Activated T-cell treated with anti-CD3 and anti-CD28 coated beads for 48 hours (primary cell): ENCODE data around the gene PRKAG2.
A peak's percentile ranks its signal among the peaks of the same experiment; 100 is the strongest.

Source experiments
- DNase-seq: peaks from one replicate; pipeline ENCODE4 v3.0.0-alpha.2; 2020; ENCODE audit warnings: low read depth

Gene PRKAG2

DNA sequence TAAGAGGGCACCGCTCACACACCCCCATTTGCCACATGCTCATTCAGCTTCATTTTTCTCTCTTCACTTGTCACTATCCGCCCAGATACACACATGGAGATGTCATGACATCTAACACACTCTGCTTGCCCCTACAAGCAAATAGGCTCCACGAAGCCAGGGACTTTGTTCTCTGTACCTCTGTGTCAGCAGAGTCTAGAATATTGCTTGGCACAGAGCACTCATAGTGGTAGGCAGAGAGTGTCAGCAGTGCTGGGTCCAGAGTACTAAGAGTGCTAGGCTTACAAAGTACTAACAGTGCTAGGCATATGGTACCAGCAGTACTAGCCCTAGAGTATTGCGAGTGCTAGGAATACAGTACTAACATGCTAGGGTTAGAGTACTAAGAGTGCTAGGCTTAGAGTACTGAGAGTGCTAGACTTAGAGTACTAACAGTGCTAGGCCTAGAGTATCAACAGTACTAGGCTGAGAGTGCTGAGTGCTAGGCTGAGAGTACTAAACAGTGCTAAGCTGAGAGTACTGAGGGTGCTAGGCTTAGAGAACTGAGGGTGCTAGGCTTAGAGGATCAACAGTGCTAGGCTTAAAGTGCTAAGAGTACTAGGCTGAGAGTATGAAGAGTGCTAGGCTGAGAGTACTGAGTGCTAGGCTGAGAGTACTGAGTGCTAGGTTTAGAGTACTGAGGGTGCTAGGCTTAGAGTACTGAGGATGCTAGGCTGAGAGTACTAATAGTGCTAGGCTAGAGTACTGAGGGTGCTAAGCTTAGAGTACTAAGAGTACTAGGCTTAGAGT, 166.1 kb downstream of the PRKAG2 start:
- DNase-seq, result no peak

DNA sequence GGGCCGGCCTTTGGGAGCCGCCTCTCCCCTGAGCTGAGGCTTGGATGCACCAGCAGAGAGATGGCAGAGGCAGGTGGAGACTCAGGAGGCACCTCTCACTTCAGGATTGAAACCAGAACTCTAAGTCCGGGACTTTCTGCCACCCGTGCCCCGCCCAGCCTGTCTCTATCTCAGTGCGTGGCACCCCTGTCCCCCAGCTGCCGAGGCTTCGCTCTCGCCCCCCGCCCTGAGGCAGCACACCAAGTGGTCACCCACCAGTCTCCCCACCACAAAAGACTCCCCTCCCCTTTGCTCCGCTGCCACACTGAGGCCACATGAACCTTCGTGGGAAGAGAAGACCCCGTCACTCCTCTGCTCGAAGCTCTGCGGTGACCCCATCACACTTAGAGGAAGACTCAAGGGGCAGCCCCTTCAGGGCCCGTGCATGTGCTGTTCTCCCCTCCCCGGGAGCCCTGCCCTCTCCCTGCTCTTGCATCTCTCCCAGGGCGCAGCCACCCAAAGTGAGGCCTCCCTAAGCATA, 166.7 kb downstream of the PRKAG2 start:
- DNase-seq, result no peak

DNA sequence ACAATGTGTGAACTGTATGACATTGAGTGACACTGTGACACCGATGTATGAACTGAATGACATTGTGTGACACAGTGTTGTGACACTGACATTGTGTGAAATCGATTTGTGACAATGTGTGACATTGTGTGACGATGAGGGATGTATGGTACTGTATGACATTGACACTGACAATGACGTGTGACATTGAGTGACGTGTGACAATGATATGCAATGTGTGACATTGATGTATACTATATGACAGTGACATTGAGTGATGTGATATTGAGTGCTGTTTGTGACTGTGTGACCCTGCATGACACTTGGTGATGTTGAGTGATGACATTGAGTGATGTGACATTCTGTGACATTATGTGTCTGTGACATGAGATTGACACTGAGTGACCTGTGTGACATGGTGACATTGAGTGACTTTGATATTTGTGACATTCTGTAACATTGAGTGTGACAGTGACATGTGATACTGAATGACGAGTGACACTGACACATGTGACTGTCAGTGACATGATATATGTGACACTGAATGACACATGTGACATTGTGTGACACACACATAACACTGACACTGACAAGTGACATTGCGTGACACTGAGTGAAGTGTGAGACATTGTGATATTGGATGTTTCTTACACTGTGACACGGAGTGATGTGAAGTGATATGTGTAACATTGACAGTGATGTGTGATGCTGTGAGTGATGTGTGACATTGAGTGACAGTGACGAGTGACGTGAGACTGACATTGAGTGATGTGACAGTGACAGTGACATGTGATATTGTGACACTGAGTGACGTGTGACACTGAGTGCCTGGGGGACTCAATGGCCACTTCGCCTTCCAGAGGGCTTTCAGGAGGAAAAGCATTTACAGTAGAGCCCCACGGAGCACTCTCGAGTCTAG, 167.5 kb downstream of the PRKAG2 start:
- DNase-seq, result no peak

DNA sequence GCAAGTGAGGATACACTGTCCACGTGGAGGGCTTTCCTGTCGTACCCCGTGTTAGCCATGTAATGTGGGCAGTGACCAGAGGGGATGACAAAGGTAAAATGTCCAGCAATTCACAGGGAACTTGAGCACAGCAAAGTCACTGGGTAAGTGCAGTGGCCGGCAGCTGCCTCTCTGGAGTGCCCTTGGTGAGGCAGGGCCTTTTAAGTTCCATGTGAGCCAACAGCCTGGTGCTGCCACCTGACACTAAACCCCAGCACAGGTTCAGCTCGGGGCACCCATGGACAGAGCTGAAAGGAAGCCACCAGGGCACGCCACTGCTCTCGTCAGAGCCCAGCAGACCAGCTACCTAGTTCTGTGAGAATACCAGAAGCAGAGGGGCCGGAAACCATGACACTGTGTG, 168.3 kb downstream of the PRKAG2 start:
- DNase-seq, result no peak

DNA sequence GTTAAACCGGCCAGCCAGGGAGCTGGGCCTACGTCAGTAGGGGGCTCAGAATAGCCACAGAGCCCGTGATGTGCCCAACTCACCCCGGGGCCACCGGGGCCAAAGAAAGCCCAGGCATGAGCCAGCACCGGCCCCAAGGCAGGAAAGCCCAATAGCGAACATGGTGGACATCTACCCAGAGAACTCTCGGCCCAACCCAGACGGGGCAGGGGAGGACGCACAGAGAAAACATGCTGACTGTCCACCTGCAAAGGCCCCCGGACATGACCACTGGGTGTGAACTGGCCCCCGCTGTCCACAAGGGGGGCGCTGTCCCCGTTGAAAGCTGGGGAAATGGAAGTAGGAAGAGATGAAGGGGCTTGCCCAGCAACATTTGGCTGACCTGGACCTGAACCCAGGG, 169.2 kb downstream of the PRKAG2 start:
- no peak for DNase-seq

DNA sequence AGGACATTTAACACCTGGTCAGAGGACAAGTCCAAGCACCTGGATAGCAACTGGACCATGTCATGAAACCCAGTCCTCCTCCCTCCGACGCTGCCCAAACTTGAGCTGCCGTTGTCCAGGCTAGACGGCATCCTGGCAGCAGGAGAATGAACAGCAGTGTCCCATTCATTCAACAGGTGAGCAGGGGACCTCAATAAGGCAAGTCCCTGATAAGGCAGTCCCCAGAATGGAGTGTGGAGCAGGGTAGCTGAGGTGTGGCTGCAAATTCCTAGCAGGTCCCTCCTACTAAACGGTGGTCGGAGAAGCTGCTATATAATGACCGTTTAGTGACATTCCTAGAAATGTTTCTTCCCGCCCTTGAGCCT, 169.8 kb downstream of the PRKAG2 start:
- no peak for DNase-seq

DNA sequence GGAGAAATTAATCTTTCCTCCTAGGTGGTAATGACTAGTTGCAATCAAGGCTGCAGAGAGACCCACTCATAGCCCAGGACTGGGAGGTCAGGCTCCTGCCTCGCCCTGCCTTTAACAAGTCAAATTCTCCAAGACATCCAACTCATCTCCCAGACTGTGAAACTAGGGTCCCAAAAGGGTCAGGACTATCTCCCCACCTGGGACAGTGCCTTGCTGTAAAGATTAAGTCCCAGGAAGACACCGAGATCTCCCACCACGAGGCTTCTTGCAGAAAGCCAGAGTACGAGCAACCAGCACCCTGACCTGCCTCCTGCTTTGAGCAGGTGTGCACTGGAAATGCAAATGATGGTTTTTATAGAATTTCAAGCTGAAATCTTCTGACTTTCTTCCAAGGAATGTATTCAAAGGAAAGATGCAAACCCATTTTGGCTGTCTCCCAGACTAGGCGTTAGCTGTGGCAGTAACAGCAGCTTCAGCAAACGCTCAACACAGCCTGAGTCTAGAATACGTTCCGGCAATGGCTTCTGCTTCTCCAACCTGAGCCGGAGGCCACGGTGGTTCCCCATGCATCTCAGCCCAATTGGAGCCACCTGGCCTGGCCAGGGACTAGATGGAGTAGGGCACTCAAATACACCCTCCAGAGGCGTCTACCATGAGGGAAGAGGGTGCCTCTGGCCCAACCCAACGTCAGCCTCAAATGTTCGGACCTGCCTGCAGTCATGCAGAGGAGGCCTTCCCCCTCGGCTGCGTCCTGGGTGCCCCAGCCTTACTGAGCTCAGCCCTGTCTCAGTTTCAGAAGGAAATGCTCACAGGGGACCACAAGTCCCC, 170.4 kb downstream of the PRKAG2 start:
- no peak for DNase-seq

DNA sequence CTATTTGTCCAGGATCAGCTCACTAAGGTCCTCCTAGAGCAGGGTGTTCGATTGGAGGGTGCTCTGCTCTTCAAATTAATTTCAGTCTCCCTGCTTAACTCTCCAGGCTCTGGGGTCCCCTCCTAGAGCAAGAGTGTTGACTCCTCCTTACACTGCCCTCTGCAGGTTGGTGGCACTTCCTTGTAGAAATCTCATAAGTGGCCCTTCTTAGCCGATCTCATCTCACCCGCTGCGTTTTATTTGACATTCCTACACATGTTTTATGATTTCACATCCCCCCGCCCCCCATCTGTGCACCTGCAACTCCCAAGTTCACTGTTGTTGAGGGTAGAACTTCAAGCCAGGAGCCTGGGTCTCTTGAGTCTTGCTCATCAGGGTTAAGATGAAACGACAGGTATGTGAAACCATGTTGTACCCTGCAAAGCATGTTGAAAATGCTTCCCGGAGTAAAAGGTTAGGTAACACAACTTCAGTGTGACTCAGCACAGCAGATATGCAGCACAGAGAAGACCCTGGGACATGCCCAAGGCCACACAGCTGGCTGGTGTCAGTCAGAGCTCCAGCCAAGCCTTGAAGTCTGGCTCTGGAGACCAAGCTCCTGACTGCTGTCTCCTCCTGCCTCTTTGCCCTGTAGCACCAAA, 171.2 kb downstream of the PRKAG2 start:
- DNase-seq, result peak; percentile 7

DNA sequence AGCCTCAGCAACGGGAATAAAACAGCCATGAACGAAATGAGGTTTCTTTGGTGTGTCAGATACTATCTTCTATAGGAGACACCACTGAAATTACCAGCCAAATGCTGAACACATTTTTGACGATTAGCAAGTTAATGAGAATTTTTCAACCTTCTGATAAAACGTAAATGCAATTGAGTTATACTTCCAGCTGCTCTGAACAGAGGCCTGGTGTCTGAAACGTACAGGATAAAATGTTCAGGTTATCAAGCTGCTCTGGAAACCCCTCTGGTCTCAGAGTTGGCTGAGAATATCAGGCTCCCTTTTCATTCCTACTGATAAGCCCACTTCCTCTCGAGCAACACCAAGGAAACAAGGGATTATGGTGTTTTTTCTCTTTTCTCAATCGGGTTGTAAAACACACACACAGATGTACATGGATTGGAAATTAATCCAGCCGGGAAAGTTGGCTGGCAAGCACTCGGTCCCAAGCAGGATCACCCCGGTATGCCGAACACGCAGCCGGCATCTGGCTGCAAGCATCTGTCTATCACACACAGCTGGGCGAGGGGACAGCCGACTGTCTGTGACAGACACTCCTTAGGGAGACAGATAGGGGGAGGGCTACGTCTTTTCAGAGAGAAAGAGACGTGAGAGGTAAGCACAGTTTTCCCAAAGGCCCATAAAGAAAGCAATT, 171.8 kb downstream of the PRKAG2 start:
- no peak for DNase-seq

DNA sequence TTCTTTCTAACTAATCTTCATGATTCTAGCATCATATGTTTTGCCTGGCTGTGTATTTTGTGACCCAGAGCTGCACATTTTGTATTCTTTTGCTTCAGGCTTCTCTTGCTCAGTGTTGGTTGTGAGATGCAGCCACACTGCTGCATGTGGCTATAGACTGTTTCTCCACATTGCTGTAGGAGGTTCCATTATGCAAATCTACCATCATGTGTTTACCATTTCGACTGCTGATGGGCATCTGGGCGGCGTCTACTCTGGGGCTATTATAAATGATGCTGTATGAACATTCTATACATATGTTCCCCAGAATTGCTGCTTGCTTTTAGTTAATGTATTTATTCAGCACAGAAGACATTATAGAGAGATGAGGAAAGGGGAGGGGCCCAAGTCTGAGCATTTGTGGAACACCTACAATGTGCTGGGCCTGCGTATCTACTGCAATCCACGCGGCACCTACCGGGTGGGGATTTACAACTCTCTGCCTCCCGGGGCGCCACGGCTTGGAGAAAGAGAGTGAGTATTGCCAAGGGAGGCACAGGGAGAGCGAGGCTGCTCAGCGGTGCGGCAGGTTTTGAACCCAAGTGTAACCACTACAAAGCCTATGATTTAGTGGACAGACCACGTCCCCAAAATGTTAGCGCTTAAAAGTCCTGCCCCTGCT, 172.5 kb downstream of the PRKAG2 start:
- DNase-seq, result no peak

DNA sequence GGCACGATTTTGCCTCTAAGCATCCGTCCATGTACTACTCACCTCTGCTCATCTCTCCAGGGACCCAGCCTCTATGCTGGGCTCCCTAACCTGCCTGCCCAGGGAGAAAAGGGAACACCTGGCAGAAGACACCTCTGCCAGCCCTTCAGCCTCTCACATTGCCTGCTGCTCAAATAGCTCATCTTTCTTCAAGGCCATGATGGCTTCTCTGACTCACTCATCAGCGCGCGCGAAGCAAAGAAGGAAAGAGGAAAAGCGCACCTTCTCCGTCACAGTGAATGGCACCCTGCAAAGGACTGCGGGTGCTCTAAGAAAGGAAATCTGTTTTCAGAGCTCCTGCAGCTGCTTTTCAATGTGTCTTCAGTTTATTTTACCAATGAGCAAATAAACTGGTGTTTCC, 174.0 kb downstream of the PRKAG2 start:
- DNase-seq, result no peak

DNA sequence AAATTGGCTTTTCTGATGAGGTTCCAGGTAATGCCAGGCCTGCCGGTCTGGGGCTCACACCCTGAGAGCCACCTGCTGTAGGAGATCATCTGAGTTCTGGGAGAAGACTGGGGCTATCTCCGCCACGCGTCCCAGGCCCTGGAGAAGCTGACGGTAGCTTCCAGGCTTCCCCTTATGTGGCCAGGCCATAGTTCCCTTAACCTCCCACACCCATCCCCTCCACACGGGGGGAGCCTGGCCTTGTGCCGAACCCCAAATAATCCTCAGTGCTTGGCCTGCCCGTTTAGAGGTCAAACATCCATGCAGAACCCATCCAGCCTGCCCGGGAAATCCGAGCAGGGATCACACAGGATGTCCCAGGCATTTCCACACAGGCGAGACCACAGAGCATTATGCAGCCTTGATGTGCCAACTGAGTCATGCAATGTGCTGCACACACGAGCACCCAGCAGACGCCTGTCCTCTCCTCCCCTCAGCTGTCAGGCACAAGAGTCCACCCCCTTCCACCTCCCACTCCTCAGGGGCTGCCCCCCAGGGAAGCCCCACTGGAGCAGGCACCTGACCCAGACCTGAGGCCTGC, 176.2 kb downstream of the PRKAG2 start:
- no peak for DNase-seq

DNA sequence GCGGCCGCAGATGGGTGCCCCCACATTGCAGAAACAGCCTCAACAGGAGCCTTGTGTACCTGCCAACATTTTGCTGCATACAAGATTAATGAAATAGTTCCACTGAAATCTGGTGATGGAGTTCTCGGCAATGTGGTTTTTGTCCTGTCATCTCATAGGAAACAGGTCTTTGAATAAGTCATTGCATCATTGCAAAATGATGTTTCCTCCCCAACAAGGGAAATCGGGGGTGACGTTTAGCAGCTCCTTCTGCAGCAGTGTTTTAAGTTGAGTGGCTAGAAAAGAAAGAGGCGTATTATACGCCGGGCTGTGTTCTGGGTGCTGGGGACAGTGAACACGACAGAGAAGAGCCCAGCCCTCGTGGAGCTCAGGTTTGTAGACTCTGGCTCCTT, 177.0 kb downstream of the PRKAG2 start:
- DNase-seq, result no peak

DNA sequence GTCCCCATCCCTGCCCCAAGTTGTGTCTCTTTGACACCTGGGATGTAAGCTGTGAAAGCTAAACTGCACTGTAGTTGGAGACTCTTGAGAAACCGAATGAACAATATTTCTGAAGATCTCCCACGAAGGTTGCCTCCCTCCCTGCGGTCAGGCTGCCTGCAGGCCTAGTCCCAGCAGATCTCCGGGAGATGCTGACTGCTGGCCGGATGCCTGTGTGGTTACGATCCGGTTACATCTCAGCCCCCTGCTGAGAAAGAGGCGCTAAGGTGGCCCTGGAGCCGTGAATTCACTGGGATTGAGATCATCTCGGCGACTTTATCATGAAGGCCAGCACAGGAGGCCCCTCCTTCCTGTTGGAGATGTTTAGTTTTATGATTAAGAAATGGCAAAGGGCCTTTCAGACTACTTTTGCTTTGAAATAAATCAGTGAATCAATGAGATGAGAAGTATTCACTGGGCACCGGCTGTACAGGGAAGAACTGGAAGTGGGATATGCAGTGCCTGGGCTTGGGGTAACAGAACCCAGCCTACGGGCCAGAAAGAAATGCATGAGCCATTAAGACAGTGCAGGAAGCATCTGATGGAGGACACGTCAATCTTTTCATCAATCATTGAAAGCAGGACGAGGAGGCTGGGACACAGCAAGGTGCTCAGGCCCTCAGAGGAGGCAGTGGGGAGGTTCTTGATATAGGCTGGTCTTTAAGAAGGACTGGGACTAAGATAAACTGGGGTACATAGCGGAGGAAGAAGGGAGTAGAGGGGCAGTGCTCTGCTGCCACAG, 177.6 kb downstream of the PRKAG2 start:
- no peak for DNase-seq

DNA sequence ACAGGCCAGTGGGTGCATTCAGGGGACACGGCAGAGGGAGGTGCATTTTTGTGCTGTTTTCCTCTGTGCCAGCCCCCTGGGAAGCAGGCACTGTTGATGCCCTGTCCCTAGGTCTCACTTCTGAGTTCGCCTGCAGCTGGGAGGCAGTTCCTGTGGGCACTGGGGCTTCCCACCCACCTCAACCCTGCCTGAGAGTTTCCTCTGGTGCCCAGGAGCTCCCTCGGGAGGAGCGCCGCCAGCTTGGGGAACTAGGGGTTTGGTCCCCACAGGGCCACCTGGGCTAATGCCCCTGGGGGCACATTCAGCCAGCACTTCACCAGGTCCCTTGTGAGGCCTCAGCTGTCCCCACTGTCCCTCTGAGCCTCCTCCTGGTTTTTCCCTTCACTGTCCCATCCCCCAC, 179.0 kb downstream of the PRKAG2 start:
- no peak for DNase-seq

DNA sequence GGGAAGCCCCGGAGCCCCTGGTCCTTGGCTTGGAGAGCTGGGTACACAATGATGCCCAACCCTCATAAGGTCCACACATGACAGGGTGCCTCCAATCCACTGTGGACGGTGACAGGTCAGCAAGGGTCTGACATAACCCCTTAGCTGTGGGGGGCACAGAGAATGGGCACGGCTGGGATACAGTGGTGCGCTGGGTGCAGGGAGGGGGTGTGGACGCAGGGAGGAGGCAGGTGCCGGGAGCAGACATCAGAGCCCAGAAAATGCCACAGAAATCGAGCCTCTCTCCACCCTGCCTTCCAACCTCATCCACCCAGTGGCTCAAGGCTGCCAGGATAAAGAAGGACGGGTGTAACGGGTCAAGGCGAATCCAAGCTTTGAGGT, 179.4 kb downstream of the PRKAG2 start:
- no peak for DNase-seq

DNA sequence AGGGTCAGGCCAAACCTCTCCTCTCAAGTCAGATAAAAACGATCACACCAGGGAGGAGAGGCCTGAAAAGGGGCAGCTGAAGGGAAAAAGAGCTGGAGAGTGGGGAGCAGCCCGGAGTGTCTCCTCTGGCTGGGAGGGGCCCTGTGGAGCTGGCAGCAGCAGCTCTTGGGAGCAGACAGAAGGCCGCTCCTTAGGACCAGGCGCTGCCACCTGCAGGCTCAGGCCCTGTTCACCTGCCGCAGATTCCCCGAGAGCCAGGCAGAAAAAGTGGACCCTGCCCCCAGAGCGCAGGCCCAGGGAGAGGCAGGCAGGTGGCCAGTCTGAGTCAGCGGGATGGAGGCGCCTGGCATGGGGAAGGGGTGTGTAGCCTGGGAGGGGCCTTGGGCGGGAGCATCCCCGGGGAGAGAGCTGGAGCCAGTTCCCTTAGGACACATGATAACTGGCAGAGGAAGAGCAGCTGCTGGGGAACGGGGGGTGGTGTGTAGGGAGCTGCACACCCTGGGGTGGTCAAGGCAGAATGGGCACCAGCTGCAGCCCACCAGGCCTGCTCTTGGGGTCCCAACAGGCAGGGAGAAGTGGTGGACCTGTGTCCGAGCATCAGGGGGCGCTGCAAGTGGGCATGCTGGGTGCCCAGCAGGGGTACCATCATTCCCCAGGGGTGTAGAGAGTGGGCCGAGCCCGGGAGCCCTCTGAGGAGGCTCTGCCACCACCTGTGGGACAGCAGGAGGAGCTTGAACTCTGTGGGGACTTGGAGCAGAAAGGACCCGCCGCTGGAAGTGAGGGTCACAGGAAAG, 180.0 kb downstream of the PRKAG2 start:
- no peak for DNase-seq

DNA sequence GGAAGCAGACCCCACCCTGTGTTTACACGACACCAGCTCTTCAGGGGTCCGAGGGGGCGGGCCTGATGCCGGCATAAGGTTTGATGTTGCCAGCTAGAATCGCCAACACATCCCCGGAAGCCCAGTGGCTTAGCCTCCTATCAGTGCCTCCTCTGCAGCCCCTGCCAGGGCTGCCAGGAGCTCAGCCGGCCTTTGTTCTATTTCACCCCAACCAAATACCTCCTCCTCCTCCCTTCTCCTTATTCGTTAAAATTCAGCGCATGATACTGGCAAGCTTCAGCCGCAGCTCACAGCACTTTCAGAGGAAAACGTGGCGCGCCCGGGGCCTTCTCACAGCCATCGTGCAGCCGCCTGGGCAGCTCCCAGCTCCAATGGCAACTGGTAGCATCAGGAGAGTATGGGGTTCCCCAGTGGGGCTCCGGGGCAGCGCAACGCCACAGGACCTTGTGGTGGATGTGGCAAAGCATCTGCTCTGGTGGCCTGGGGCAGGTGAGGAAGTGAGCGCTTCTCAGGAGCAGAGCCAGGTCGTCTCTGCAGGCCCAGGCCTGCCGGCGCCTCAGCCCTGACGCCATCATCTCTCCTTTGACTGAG, 180.9 kb downstream of the PRKAG2 start:
- DNase-seq, result no peak
